ENCODE results near the gene BTG4. TPM values are rescaled to one million over a fixed set of nuclear protein-coding genes. Genes with fewer than 3 reads are reported as not detected.

BTG4 gene
- total and polyA plus RNA-seq, 2 donors (not counting 1 experiment from before 2014, with no cell fraction given): not detected

DNA sequence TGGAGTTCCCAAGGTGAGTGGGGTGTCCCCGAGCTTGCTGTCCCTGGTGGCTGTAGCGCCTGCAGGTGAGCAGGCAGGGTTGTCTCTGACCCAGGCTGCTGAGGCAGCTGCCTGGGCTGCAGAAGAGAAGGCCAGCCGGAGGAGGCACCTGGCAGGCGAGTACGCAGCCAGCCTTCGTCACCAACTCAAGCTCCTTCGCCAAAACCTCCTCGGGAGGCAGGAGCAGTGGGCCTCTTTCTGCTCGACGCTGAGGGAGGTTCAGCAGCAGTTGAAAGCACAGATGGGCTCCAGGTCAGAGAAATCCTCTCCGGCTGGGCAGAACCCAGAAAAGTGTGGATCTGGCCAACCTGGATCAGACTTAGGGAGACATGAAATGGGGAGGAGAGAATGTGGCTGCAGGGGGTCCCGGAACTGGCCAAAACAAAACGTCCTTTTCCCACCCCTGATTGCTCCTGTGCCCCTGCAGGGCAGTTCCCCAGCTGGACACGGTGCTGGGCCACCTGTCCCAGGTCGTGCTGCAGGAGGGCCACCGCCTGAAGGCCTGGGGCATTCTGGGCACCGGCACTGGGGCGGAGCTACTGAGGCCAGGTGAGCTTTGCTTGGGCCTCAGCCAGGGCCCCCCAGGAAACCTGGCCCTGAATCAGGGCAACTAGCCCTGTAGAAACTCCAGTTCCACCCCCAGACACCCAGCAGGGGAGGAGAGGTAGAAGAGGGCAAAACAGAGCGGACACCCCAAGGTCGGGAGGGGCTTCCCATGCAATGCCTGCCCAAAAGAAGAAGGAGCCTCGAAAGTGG is 56.7 kb downstream of the BTG4 start:
- no peak overlapping the region for H3K27ac ChIP-seq (ENCODE audit: low read length in 2 of 2)
- ATAC-seq (ENCODE audit: low read depth) (no peak), DNase-seq (no peak)
- no peak overlapping the region for H3K4me3 Mint-ChIP-seq
- H3K27me3 ChIP-seq (replicated peaks in 1 of 4; ENCODE audit: control extremely low read depth in 1 of 4, control insufficient read depth in 3 of 4, insufficient read depth in 4 of 4, low read length in 3 of 4): peaks cover 0 to 34% (median 5%) of the 10 kb centered on the region in 4 experiments
- no peaks in the 10 kb centered on the region for H3K36me3 ChIP-seq (replicated peaks in 1 of 2; ENCODE audit: control extremely low read depth in 1 of 2, control insufficient read depth in 1 of 2, extremely low read depth in 1 of 2, insufficient read depth in 2 of 2, low read length in 1 of 2)
- WGBS (ENCODE audit: insufficient coverage): 85% methylated on average over 21 of the region's 21 CpGs
- H3K79me2 ChIP-seq (ENCODE audit: control insufficient read depth, insufficient read depth, low read length): no peaks in the 10 kb centered on the region
- H2AFZ ChIP-seq (ENCODE audit: insufficient read depth, low read depth, low read length, poor library complexity, severe bottlenecking): no peak overlapping the region
- no peak overlapping the region for H3K4me2 ChIP-seq (replicated peaks; ENCODE audit: low read depth, low read length, poor library complexity, severe bottlenecking)
- H3K27me3 Mint-ChIP-seq: peaks cover 55% of the 10 kb centered on the region
- no peak overlapping the region for H3K27ac Mint-ChIP-seq
- TF ChIP-seq EZH2 (IDR thresholded peaks at IDR 0.05; ENCODE audit: borderline replicate concordance, insufficient read depth, low read depth, low read length, poor library complexity, severe bottlenecking): no peak
- TF ChIP-seq, protein P1, sequence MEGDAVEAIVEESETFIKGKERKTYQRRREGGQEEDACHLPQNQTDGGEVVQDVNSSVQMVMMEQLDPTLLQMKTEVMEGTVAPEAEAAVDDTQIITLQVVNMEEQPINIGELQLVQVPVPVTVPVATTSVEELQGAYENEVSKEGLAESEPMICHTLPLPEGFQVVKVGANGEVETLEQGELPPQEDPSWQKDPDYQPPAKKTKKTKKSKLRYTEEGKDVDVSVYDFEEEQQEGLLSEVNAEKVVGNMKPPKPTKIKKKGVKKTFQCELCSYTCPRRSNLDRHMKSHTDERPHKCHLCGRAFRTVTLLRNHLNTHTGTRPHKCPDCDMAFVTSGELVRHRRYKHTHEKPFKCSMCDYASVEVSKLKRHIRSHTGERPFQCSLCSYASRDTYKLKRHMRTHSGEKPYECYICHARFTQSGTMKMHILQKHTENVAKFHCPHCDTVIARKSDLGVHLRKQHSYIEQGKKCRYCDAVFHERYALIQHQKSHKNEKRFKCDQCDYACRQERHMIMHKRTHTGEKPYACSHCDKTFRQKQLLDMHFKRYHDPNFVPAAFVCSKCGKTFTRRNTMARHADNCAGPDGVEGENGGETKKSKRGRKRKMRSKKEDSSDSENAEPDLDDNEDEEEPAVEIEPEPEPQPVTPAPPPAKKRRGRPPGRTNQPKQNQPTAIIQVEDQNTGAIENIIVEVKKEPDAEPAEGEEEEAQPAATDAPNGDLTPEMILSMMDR (IDR thresholded peaks at IDR 0.05): no peak
- no peaks in the 10 kb centered on the region for H3K9me3 ChIP-seq (ENCODE audit: control extremely low read depth in 1 of 3, control insufficient read depth in 2 of 3, insufficient read depth in 1 of 3, low read length in 2 of 3)
- H3K4me1 ChIP-seq (ENCODE audit: control insufficient read depth in 2 of 2, insufficient read depth in 2 of 2, low read length in 2 of 2): peaks cover 8% of the 10 kb centered on the region in 2 donors
- H3K4me3 ChIP-seq (ENCODE audit: control extremely low read depth in 1 of 5, extremely low read depth in 1 of 5, insufficient read depth in 1 of 5, low read depth in 2 of 5, low read length in 4 of 5): no peak overlapping the region
- H3K9ac ChIP-seq (ENCODE audit: low read length): no peak overlapping the region
- ChIA-PET POLR2A (interaction anchor here (0.6 kb wide), 1 partner anchor 255 kb away, joined by 5 read pairs; no protein-coding TSS in a partner anchor), CTCF (interaction anchor here (1.3 to 1.9 kb wide), 2 partner anchors 9 to 173 kb away, joined by 3 to 5 read pairs; no protein-coding TSS in a partner anchor)
- intact Hi-C loops (cut with micrococcal nuclease): no loop called here
- H4K20me1 ChIP-seq (ENCODE audit: control insufficient read depth, insufficient read depth, low read length, poor library complexity, severe bottlenecking): no peaks in the 10 kb centered on the region
- H3K4me1 Mint-ChIP-seq: peaks cover 14% of the 10 kb centered on the region
- no peaks in the 10 kb centered on the region for H3K9me3 Mint-ChIP-seq (ENCODE audit: insufficient read depth)

All from B cell (primary cell).